ENCODE data around the gene PLXDC2.
A peak's percentile ranks its signal among the peaks of the same experiment; 100 is the strongest.

PLXDC2 gene

GRCh38 chr10:19860107-19860506 is 43.9 kb downstream of the PLXDC2 start:
- DNase-seq = no peak

- no peak for DNase-seq
Observed at GRCh38 chr10:19862811-19863515, 46.7 kb downstream of the PLXDC2 start.

GRCh38 chr10:19865676-19866075 is 49.4 kb downstream of the PLXDC2 start:
- no peak for DNase-seq

- DNase-seq = no peak
Observed at GRCh38 chr10:19869370-19869769, 53.1 kb downstream of the PLXDC2 start.

GRCh38 chr10:19872504-19873271 is 56.5 kb downstream of the PLXDC2 start:
- no peak for DNase-seq

GRCh38 chr10:19874190-19874589 is 58.0 kb downstream of the PLXDC2 start:
- no peak for DNase-seq

- no peak for DNase-seq
Observed at GRCh38 chr10:19874791-19875190, 58.6 kb downstream of the PLXDC2 start.

- no peak for DNase-seq
Observed at GRCh38 chr10:19876570-19876969, 60.3 kb downstream of the PLXDC2 start.

GRCh38 chr10:19877466-19878255 is 61.4 kb downstream of the PLXDC2 start:
- DNase-seq = no peak

GRCh38 chr10:19882621-19883020 is 66.4 kb downstream of the PLXDC2 start:
- DNase-seq = no peak

GRCh38 chr10:19888061-19888660 is 71.9 kb downstream of the PLXDC2 start:
- no peak for DNase-seq

GRCh38 chr10:19889256-19889655 is 73.0 kb downstream of the PLXDC2 start:
- DNase-seq = peak; percentile 52

- no peak for DNase-seq
Observed at GRCh38 chr10:19891429-19891828, 75.2 kb downstream of the PLXDC2 start.

- no peak for DNase-seq
Observed at GRCh38 chr10:19892270-19892669, 76.0 kb downstream of the PLXDC2 start.

- no peak for DNase-seq
Observed at GRCh38 chr10:19892677-19893076, 76.4 kb downstream of the PLXDC2 start.

- DNase-seq = no peak
Observed at GRCh38 chr10:19895500-19895899, 79.3 kb downstream of the PLXDC2 start.

- no peak for DNase-seq
Observed at GRCh38 chr10:19902456-19902855, 86.2 kb downstream of the PLXDC2 start.

- DNase-seq = peak; percentile 84
Observed at GRCh38 chr10:19904202-19904661, 88.0 kb downstream of the PLXDC2 start.

GRCh38 chr10:19906108-19906791 is 90.0 kb downstream of the PLXDC2 start:
- DNase-seq = no peak

GRCh38 chr10:19908991-19909696 is 92.9 kb downstream of the PLXDC2 start:
- DNase-seq = peak; percentile 36

- DNase-seq = no peak
Observed at GRCh38 chr10:19911886-19912285, 95.7 kb downstream of the PLXDC2 start.

All from fibroblast of skin of abdomen (primary cell).